Effector CD4-positive, alpha-beta T cell (primary cell): Measurements from ENCODE around the gene ELK4.

ENCODE experiments used
- DNase-seq: peaks from one replicate; pipeline ENCODE4 v3.0.0-alpha.2; 2020

The ELK4 gene

DNA sequence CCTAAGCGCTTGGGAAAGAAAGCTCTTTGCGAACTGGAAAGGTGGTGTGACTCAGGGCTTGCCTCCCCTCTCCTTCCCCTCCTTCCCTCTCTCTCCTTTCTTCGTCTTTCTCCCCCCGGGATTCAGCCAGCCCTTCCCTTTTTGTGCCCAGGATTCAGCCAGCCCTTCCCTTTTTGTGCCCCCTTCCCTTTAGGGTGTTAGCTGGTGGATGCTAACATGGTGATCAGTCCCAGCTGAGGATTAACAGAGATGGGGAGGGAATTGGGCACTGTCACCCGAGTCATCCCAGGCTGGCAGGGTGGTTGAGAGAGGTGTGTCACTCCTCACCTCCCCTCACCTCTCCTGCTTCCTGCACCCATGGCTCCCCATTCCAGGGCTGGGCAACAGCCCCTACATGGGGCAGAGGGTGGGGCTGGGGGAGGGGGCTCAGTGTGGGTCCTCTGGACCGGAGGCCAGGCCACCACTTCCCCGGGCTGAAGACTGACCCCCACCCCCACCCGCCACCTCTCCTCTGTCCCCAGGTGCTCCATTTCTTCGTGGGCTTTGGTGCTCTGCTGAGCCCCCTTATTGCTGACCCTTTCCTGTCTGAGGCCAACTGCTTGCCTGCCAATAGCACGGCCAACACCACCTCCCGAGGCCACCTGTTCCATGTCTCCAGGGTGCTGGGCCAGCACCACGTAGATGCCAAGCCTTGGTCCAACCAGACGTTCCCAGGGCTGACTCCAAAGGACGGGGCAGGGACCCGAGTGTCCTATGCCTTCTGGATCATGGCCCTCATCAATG lies 51.5 kb downstream of the ELK4 start:
- DNase-seq: no peak

DNA sequence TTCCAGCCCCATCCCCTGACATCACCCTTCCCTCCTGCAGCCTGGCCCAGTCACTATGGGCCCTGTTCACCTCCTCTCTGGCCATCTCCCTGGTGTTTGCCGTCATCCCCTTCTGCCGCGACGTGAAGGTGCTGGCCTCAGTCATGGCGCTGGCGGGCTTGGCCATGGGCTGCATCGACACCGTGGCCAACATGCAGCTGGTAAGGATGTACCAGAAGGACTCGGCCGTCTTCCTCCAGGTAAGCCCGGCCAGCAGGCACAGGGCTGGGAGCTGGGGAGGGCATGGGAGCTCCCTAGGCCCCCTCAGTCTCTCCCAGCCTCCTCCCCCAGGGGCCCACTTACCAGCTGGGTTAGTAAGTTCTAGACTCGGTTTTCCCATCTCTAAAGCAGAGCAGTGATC lies 52.1 kb downstream of the ELK4 start:
- no peak for DNase-seq

DNA sequence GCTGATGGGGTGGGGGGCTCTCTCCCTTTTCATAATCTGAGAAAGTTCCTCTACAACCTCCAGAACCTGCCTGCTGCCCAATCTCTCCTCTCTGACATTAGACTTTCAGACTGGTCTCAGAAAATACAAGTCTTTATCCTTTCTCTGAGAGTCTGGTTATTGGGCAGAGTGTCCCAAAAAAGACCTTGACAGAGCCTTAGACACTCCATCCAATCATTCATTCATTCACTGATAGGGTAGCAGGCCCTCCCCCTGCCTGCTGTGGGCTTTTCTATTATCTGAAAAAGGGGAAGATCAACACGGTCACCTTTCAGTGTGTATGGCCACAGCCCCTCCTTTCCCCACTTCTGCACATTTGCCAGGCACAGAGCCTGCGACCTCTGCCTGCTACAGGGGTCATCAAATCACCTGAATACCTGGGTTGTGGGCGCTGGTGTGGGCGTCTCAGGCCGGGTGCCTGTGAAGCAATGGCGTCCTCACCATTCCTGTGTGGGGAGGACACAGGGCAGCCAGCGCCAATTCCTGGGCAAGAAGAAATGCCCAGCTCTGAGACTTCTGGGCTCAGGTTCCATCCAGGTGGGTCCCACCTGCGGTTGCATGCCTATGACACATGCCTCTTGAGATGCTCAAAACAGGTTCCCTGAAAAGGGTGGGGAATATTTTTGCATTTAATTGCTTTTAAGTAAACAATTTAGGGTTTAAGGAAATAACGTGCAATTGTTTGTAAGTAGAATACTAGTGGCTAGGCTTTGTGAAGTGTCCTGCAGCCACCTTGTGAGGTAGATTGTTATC lies 52.8 kb downstream of the ELK4 start:
- no peak for DNase-seq

DNA sequence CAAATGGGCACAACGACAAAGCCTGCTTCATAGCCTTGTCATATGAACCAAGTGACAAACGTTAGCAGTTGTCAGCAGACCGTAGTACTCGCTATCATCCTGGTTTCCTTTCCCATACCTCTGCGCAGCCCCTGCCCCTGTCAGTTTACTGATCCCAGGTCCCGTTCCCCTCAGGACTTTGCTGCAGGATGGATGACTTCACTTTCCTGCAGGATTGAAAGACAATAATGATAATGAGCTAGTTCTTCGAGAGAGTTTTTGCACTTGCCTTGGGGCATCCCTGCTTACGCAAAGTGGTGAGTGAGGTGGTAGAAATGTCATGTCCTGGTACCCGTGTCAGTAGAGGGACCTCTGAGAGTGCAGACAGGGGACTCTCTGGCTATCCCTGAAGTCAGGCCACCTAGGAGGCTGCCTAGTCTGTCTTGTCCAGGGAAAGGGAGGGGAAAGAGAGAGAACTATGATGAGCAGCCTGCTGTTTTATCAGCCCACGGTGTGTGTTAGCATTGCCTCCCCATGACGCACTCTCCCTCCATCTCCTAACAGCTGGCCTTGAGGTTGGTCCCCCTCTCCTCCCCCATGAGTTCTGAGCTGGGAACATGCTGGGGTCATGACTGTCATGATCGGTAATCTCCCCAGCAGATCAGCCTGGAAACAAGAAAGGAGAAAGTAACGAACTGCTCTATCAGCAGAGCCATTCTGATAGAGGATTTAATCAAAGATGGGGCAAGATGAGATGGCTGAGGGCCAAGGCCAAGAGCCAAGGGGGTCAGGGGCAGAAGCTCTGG lies 53.7 kb downstream of the ELK4 start:
- no peak for DNase-seq

DNA sequence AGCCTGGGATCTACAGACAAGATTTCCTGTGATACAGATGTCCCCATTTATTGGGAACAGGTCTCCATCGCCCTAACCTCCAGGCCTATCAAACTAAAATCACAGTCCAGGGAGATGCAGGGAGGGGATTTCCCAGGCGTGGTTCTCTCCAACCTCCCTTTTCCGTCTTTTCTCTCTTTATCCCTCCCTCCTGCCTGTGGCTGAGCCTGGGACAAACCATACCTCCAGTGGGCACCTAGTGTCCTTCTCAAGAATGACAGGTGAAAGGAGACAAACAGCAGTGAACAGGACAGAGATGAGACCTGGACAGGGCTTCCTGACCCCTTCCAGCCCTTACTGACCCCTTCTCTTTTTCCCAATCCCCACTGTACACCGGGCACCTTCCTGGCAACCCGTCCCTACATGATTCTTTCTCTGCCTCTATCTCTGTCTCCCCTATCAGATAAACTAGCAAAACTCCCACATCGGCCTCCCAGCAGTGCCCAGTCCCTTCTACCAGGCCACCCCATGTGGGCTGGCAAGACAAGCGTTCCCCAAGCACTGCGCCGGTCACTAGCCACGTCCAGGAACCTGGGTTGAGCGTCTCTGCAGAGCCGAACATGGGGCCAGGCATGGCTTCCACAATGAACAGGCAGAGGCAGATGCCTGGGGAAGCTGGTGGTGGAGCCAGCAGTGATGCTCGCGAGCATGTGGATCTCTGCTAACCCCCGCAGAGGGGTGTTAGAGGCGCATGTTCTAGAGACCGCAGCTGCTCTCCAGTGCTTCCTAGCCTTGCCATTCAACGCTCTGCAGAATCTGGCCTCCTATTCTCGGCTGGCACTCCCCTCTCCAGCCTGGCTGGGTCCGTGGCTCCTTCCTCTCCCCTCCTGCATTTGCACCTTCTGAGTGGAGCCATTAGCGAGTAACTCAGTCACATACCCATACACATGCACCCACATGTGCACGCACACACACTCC lies 54.7 kb downstream of the ELK4 start:
- DNase-seq: no peak

DNA sequence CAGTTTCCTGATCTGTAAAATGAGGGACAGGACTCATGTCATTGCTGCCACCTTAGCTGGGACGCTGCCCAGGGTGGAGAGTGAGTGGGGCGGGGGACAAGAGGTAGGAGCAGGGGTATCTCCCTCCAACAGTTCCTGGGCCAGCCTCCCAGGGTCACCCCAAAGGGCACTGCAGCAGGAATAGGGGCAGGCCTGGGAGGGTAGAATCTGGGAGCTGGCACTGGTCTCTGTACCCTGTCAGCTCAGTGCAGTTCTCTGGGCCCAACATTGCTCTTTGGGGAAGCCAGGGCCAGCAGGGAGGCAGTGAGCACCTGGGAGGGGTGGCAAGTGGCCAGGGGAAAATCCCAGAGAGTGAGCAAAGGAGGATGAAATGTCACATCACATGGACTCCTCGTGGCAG lies 55.8 kb downstream of the ELK4 start:
- no peak for DNase-seq

DNA sequence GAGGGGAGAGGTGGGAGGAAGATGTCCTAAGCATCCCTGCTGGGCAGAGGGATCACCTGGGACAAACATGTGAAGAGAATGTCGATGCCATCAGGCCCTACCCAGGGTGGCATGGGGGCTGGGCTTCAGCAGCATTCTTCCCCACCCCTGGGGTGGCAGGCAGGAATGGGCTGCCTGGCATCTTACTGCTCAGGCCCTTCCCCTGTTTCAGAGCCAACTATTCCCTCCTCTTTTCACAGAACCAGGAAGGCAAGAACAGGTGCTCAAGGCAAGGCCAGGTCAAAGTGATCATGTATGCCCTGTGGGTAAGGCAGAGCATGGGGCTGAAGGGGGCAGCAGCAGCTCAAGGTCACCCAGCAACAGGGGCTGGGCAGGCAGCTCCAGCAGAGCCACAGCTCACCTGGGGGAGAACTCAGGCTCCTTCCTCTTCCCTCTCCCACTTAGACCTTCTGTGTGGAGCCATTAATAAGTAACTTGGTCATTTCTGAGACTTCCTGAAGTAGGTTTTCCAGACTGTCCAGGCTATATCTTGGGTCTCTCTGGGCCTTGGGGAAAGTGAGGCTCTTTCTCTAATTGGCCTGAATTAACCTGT lies 56.4 kb downstream of the ELK4 start:
- DNase-seq: no peak

DNA sequence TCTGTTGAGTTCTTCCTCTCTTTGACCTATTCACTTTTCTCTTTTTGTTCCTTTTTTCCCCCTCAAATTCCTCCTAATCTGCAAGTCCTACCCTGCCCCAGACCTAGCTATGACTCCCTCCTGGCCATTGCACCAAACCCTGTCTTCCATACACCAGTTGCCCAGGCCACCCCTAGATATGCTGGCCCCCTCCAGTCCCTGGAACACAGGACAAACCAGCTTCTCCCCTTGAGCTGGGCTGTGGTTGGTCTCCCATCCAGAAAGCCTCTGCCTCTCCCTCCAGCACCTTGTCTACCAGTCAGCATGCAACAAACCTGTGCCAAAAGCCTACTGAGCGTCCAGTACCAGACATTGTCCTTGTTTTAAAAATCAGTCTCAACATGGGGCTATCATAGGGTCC lies 59.4 kb downstream of the ELK4 start:
- DNase-seq: no peak

DNA sequence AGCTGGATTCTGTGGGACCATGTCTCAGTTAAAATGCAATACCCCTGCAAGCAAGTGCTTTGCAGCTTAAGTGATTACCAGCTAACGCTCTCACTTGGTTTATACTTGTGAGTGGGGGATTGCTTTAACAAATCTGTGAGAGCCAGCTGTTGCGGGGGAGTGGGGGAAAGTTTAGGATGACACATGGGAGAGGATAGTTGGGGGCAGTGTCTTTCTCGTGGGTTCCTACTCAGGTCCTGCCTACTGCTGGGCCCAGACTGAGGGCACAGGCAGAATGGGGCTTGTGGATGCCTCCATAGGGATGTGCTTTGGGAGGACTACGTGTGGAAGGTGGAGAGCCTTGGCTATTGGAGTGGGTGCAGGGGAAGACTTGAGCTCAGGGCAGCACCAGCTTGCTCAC lies 60.1 kb downstream of the ELK4 start:
- no peak for DNase-seq

DNA sequence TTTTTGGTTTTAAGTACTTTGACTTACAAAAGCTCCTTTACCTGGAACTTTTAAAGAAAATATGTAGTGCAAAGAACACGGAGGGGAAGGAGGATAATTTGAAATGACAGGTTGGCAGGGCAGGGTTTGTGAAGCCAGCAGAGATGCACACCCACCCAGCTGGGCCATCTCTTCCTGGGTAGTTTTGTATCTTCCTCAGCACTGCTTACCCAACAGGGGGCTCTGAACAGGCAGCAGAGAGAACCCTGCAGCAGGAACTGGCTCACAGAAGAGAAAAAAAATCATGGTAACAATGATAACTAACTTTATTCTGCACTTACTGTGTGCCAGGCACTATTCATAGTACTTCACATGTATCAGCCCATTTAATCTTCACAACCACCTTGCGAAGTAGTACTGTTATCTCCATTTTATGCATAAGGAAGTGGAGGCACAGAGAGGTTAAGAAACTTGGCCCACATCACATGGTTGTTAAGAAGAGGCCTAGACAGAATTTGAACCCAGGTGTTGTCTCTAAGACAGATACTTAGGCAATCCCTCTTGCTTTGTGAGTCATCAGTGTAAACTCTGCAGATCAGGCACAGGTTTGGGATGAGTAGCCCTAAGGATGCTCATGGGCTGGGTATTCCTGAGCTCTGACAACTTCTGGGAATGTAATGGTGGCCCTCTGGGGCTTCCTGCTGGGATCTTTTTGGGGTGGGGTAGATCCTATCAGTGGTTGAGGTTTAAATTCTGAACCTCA lies 60.8 kb downstream of the ELK4 start:
- no peak for DNase-seq

DNA sequence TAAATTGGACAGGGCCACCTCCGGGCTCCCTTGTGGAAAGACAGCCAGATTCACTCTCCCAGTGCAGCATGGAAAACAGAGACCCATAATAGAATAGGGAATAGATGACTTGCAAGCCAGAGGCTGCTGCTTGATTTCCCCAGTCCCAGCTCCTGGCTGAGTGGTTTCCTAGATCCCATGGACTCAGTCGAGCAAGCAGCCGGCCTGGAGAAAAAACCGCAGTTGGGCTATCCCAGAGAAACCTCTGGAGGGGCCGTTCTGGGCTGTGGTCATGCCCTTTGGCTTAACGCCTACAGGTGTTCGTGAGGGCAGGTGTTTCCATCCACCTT lies 61.7 kb downstream of the ELK4 start:
- DNase-seq: no peak

DNA sequence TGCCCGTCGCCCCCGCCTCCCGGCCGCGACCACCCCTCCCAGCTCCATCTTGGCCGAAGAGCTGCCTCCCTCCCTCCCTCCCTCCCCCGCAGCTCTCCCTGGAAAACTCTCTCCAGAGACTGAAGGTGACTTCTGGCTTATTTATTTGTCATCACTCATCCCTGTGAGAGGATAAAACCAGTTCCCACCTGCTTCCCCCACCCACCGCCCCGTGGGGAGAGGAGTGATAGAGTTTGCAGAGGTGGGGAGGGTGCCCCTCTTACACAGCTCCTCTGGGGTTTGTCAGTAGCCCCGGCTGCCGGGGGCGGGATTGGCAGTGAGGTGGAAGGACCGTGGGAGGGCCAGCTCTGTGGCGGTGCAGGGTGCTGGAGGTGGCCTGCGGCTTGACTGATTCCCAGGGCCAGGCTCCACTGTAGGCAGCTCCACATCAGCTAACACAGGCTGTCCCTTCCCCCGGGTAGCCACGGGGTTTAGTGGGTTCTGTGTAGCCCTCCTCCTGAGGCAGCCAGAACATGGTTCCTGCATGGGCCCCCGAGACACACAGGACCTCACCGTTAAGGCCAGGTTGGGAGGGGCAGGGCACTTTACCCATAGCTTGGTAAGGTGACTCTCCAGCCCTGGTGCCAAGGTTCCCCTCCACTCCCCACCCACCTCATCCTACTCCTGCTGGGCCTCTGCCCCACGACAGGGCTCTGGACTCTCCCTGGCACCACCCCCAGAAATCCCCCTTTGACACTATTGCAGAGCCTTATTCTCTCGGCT lies 62.2 kb downstream of the ELK4 start:
- DNase-seq: no peak

DNA sequence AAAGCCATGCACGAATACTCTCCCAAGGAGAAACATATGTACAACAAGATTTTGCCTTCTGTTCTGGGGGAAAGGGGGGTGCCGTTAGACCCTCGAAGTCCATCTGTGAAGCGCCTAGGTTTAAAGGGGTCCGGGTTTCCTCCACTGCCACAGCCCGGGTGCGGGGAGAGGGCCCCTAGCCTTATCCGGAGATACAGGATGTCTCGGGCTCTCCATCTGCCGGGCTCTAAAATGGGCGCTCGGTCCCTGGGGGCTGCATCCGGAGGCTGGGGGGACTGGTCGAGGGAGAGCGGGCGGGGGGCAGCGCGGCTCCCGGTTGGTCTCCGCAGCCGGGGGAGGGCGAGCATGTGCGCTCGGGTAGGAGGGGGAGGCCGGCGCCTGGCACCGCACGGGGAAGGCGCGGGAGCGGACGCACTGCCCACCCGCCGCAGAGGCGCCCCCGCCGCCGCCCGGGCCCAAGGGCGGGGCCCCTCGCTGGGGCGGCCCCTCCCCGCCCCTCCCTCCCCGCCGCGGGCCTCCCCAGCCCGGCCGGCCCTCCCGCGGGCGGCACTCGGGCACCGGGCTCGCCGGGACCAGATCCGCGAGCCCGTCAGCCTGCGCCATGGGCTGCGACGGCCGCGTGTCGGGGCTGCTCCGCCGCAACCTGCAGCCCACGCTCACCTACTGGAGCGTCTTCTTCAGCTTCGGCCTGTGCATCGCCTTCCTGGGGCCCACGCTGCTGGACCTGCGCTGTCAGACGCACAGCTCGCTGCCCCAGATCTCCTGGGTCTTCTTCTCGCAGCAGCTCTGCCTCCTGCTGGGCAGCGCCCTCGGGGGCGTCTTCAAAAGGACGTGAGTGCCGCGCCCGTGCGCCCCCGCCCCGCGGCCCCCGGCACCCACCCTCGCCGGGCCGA lies 63.1 kb downstream of the ELK4 start:
- no peak for DNase-seq

DNA sequence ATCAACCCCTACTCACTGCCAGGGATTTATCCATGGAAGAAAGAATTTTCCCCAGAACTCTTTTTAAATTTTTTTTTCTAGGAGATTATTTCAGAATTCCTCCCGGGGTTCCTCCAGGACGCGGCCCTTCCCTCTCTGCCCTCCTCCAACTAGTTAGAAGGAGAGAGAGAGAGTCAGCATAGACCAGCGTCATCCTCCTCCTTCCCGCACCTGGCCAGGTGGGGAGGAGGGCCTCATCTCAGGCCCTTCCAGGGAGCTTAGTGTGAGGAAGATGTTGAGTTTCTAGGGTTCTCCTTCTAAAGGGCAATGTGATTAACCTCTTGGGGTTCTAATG lies 63.7 kb downstream of the ELK4 start:
- DNase-seq: no peak

DNA sequence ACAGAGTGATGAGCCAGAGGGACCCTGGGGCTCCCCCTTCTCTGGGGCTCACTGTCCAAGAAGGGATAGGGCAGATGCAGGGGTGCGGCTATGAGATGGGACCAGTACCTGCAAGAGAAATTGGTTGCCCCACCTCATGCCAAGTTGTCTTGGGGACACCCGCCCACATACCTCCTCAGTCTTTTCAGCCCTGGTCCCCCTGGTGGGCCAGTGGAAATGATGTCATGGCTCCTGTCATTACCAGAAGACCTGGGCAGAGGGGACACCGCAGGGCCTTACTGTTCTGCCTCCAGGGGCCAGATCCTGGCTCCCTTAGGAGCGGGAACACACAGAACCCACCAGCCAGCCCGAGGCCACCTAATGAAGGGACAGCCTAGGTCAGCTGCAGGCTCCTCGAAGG lies 64.1 kb downstream of the ELK4 start:
- DNase-seq: no peak

DNA sequence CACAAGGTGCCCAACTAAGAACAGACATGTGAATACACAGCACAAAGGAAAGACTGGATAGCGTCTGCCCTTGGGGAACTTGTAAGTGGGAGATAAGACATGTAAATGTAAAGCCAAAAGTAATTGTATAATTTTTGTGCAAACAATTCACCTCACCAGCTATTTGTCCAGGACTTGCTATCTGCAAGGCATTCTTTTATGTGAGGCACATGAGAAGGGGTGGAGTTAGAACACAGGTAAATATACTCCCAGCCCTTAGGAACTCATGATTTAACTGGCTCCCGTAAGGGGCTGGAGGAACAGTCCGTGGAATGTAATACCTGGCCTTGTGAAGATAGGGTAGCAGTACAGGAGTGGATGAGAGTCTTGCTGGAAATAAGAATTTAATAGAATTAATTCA lies 66.0 kb downstream of the ELK4 start:
- DNase-seq: no peak

DNA sequence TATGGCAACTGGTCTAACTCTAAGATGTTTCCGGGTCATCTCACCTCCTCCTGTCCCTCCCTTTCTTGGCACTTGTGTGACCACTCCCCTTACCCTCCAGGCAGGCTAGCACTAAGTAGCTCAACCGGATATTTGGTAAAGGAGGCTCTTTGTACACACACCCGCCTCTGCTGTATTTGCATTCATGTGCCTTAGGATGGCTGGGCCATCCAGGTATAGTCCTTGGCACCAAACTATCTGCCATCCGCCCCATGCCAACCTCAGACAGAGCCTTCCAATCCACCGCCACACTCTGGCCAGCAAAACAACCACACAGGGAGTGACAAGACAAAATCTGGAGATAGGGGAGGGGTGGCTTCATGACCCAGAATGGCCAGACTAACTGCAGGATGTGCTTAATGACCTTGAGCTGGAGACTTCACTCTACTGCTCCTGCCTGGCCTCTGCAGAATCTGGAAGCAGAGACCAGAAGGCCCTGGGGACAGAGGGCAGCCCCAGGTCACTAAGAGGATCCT lies 67.8 kb downstream of the ELK4 start:
- no peak for DNase-seq

DNA sequence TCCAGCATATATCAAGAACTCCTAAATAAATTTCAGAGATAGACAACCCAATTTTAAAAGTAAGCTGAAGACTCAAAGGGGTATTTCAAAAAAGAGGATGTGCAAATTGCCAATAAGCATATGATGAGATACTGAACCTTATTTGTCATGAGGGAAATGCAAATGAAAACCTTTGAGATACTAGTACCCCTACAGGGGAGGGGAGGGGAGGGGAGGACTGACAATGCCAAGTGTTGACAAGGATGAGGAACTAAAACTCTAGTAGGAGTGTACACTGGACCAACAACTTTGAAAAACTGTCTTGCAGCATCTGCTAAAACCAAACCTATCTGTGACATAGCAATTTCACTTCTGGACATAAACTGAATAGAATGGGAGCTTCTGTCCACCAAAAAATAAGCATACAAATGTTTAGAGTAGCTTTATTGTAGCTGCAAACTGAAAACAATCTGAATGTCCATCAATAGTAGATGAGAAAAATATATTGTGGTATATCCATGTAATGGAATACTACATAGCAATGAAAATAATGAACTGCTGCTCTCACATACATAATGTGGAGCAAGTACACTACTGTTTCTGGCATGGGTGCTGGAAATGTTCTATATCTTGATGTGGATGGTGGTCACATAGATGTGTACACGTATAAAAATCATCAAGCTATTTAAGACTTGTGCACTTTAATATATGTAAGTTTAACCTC lies 70.2 kb downstream of the ELK4 start:
- no peak for DNase-seq
